ENCODE data around the gene SEC24D.
"Not testable (repeated sequence)": the region's sequence is repeated elsewhere in the genome, so short reads cannot be mapped to it uniquely, and the experiment has no call there.

SEC24D gene

DNA sequence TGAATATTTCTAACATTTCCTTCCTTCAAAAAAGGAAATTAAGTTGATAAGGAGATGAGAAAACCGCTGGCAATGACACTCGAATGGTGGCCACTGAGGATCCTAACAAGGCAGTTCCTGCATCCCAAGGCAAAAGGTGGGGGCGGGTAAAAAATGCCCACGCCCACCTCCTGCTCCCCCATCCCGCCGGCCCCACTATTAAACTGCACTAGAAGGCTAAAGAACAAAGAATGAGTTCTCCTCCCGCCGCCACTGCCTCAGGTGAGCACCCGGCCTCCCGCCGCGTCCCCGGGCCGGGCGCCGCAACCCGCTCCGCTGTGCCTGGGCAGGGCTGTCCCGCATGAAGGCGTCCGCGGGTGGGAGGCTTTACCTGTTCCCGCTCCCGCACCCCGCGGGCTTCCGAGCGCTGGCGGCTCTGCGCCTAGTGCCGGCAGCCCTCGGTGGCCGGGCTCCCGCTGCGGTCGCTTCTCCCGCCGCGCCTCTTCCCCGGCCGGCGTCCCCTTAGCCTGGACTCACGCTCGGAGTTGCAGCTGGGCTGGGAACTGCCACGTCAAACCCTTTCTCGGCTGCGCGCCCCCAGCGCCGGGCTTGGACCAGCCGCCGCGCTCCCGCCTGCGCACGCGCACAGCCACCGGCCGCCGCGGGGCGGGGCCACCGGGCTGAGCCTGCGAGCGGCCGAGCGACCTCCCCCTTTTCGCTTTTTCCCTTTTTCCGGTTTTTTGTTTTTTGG, at the start of gene SEC24D:
TSS of gene SEC24D (minus strand) at position 556 of the 730 bp plus-strand sequence. CDS start 2,430 bp downstream, outside the sequence.
- peak; percentile 72 for DNase-seq (ENCODE audit: low read depth)

- no peak for DNase-seq (ENCODE audit: low read depth)
Measured at GRCh38 chr4:118884716-118885115, 48.8 kb upstream of the SEC24D start.

DNA sequence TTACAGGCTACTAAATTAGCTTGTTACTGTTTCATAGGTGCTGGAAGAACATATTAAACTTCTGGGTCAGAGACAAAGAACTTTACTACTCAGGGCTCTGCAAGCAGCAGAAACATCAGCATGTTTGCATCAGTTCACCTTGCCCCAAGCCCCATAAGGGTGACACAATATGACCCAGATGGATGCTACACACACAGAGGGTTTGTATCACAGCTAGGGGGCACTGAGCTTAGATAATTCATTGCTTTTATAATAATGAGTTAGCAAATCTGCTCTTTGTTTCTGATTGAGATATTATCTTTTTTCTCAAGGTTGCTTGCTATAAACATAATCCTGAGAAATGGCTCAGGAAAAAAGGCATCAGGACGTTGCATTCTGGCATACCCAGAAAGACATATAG, 47.9 kb upstream of the SEC24D start:
- no peak for DNase-seq (ENCODE audit: low read depth)

GRCh38 chr4:118881512-118882146, 45.7 kb upstream of the SEC24D start:
- DNase-seq (ENCODE audit: low read depth) = no peak

GRCh38 chr4:118879409-118879808, 43.5 kb upstream of the SEC24D start:
- no peak for DNase-seq (ENCODE audit: low read depth)

- DNase-seq (ENCODE audit: low read depth) = not testable (repeated sequence)
Measured at GRCh38 chr4:118878507-118878906, 42.6 kb upstream of the SEC24D start.

- DNase-seq (ENCODE audit: low read depth) = no peak
Measured at GRCh38 chr4:118877797-118878196, 41.9 kb upstream of the SEC24D start.

- DNase-seq (ENCODE audit: low read depth) = no peak
Measured at GRCh38 chr4:118872181-118872580, 36.3 kb upstream of the SEC24D start.

DNA sequence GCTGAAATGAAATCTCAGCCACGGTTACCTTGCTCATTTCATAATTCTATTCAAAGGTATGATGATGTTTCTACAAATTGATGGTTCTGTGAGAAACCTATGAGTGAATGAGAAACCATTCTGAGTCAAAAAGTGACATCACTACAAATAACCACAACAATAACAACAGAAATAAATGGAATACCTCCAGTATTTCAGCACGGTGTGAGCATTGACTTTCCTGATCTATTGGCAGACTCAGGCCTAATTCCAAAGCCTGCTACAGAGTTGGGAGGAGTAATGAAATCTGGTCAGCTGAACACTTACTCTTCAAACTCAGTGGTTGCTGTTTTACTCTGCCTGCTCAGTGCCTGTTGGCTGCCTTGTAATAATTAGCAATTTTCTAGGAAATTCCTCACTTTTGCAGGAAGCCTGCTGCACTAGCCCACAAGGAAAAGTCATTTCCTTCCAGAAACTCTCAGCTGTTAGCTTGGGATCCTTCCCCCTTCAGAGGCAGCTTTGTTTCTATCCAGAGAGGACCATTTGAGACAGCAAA, 33.9 kb upstream of the SEC24D start:
- DNase-seq (ENCODE audit: low read depth) = no peak

- no peak for DNase-seq (ENCODE audit: low read depth)
Measured at GRCh38 chr4:118867311-118868067, 31.6 kb upstream of the SEC24D start.

- DNase-seq (ENCODE audit: low read depth) = no peak
Measured at GRCh38 chr4:118866442-118866841, 30.5 kb upstream of the SEC24D start.

- no peak for DNase-seq (ENCODE audit: low read depth)
Measured at GRCh38 chr4:118865091-118865708, 29.3 kb upstream of the SEC24D start.

DNA sequence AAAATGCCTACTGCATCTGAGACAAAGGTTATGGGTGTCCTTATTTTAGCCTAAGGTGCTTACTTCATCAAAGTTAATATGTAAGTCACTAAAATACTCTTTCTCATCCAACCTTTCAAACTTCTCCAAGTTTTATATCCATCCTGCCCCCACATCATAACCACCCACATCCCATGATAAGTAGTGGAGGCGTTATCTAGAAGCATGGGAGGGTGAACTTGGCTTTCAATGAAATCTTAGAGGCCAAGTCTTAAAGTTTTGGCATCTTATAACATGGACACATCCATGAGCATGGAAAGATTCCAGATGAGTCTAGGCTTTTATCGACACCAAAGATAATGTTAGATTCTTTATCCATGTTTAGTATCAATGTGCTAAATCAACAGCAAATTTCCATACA, 22.9 kb upstream of the SEC24D start:
- DNase-seq (ENCODE audit: low read depth) = no peak

DNA sequence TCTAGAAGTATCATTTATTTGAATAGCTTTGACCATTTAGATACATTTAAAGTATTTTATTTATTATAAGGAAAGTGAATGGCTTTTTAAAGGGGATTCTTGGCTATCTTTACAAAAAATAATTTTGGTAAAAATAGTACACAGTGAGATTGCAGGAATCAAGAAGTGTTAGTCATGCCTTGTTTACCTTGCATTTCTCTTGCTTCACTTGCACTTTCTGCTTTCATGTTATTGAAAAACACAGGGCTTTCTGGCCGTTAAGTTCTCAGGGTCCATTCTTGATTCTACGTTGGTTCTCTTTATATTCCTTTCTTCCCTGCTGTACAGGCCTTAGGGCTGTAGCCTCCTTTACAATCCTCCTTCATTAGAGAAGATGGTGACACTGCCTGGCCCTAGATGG, 21.8 kb upstream of the SEC24D start:
- DNase-seq (ENCODE audit: low read depth) = no peak

- DNase-seq (ENCODE audit: low read depth) = peak; percentile 3
Measured at GRCh38 chr4:118850488-118851173, 14.7 kb upstream of the SEC24D start.

DNA sequence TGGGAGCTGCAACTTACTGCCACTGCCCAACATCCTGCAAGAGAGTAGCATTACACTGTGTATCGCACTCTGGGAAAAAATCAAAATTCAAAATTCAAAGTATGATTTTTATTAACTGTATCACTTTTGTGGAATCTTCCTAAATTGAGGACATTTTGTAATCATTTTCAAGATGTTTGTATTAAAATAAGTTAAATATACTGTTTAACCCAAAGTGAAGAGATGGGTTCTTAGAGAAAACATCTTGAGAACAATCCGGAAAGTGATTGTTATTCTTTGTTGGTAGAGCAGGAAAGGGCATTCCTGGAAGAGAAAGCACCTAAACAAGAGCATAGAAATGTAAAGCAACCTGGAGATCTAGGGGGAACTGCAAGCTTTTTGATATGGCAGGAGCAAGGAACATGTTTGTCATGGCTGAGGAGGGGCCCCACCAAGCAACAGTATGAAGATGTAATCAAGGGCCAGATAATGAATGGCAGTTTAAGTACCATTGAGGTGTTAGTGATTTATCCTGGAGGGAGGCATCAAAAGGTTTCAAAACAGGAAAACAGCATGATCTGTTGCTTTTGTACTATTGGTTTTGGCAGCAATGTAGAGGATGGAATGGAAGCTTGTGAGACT, 14.1 kb upstream of the SEC24D start:
- no peak for DNase-seq (ENCODE audit: low read depth)

- no peak for DNase-seq (ENCODE audit: low read depth)
Measured at GRCh38 chr4:118848901-118849300, 13.0 kb upstream of the SEC24D start.

DNA sequence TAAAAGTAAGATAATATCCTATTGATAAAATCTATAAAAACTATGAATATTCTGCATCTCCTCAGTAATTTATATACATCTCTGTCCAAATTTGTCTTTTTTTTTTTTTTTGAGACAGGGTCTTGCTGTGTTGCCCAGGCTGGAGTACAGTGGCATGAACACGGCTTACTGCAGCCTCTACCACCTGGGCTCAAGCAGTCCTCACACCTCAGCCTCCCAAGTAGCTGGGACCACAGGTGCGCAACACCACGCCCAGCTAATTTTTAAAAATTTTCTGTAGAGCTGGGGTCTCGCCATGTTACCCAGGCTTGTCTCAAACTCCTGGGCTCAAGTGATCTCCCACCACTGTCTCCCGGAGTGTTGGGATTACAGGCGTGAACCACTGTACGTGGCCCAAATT, 12.3 kb upstream of the SEC24D start:
- DNase-seq (ENCODE audit: low read depth) = no peak

DNA sequence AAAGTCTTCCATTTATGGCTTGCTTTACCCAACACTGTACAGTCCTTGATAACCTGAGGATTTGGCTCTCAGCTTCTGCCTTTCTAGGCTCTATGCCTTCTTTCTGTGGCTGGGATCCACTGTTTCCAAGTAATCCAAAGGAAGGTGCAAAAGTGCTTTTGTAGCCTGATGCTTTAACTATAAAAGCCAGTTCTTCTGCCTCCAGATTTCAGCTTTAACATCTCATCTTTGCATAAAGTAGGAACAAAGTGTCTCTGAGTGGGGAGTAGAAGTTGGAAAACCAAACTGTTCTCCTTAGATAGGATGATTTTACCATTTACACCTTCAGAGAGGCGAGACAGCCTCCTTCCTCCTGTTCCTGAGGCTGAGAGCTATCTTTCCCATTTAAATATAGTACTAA, 11.1 kb upstream of the SEC24D start:
- DNase-seq (ENCODE audit: low read depth) = no peak

- DNase-seq (ENCODE audit: low read depth) = no peak
Measured at GRCh38 chr4:118845552-118846050, 9.7 kb upstream of the SEC24D start.

GRCh38 chr4:118843237-118843636, 7.3 kb upstream of the SEC24D start:
- no peak for DNase-seq (ENCODE audit: low read depth)

All from T-helper 22 cell (primary cell).